HepG2 (cell line): ENCODE results near the gene MIF4GD. TPM values are rescaled to one million over a fixed set of nuclear protein-coding genes. Genes with fewer than 3 reads are reported as not detected.

Experiments
- AGO2 ChIP-seq: fragments of 200-400 bp; formaldehyde crosslinking; optimal IDR thresholded peaks from 2 replicates; pipeline ENCODE3; 2017; ENCODE audit warnings: mild to moderate bottlenecking, low read depth, low read length, moderate library complexity
- ATF2 ChIP-seq: sonication (generic); formaldehyde crosslinking; IDR thresholded peaks from 2 replicates; pipeline ENCODE4 v1.4.0; 2020; ENCODE audit warnings: missing genetic modification reagents
- CREBL2 ChIP-seq: sonication (generic); formaldehyde crosslinking; IDR thresholded peaks from 2 replicates; pipeline ENCODE4 v1.8.1; 2023; ENCODE audit warnings: missing genetic modification reagents, mild to moderate bottlenecking, borderline replicate concordance
- HNF4A ChIP-seq: sonication (generic); formaldehyde crosslinking; IDR thresholded peaks from 2 replicates; pipeline ENCODE4 v1.4.0; 2020; ENCODE audit warnings: missing genetic modification reagents
- KAT2B ChIP-seq: fragments of 150-350 bp; IDR thresholded peaks from 2 replicates; pipeline ENCODE4 v1.6.1; 2014; ENCODE audit warnings: low read depth, low read length, borderline replicate concordance
- KAT7 ChIP-seq: IDR thresholded peaks from 2 replicates; pipeline ENCODE4 v1.6.1; 2018; ENCODE audit warnings: borderline replicate concordance, missing compliant biosample characterization
- KDM3A ChIP-seq: IDR thresholded peaks from 2 replicates; pipeline ENCODE4 v1.6.1; 2018; ENCODE audit warnings: low read depth, missing compliant biosample characterization
- MIXL1 ChIP-seq: IDR thresholded peaks from 2 replicates; pipeline ENCODE4 v1.6.1; 2016
- PHF5A ChIP-seq: IDR thresholded peaks from one replicate; pipeline ENCODE4 v1.6.1; 2018; ENCODE audit warnings: low read depth, missing genetic modification reagents; ENCODE audit not compliant: unreplicated experiment
- RXRA ChIP-seq: sonication (generic); formaldehyde crosslinking; IDR thresholded peaks from 2 replicates; pipeline ENCODE4 v1.5.1; 2020; ENCODE audit warnings: missing genetic modification reagents
- SPEN ChIP-seq: sonication (generic); formaldehyde crosslinking; IDR thresholded peaks from 2 replicates; pipeline ENCODE4 v1.5.1; 2020; ENCODE audit warnings: low read depth, mild to moderate bottlenecking, missing genetic modification reagents
- TEF ChIP-seq: sonication (generic); formaldehyde crosslinking; IDR thresholded peaks from 2 replicates; pipeline ENCODE4 v1.5.0; 2020; ENCODE audit warnings: missing genetic modification reagents
- ZNF205 ChIP-seq: IDR thresholded peaks from 2 replicates; pipeline ENCODE4 v1.6.1; 2018; ENCODE audit warnings: missing biosample characterization, missing genetic modification reagents
- ZNF230 ChIP-seq: sonication (generic); formaldehyde crosslinking; IDR thresholded peaks from 2 replicates; pipeline ENCODE4 v1.4.0; 2020; ENCODE audit warnings: mild to moderate bottlenecking, missing genetic modification reagents
- ZNF337 ChIP-seq: sonication (generic); formaldehyde crosslinking; IDR thresholded peaks from 2 replicates; pipeline ENCODE4 v1.5.1; 2020; ENCODE audit warnings: missing genetic modification reagents, low read depth, mild to moderate bottlenecking, borderline replicate concordance
- ZNF34 ChIP-seq: sonication (generic); formaldehyde crosslinking; IDR thresholded peaks from 2 replicates; pipeline ENCODE4 v1.4.0; 2020; ENCODE audit warnings: mild to moderate bottlenecking, missing genetic modification reagents, borderline replicate concordance
- ZNF646 ChIP-seq: sonication (generic); formaldehyde crosslinking; IDR thresholded peaks from 2 replicates; pipeline ENCODE4 v1.9.0; 2021; ENCODE audit warnings: mild to moderate bottlenecking, missing genetic modification reagents
- ZSCAN20 ChIP-seq: sonication (generic); formaldehyde crosslinking; IDR thresholded peaks from 2 replicates; pipeline ENCODE4 v1.4.0; 2020; ENCODE audit warnings: missing genetic modification reagents, mild to moderate bottlenecking, borderline replicate concordance
- ZSCAN21 ChIP-seq: sonication (generic); formaldehyde crosslinking; IDR thresholded peaks from 2 replicates; pipeline ENCODE4 v1.8.0; 2022; ENCODE audit warnings: mild to moderate bottlenecking, missing genetic modification reagents, moderate library complexity, borderline replicate concordance
- ZSCAN22 ChIP-seq: sonication (generic); formaldehyde crosslinking; IDR thresholded peaks from 2 replicates; pipeline ENCODE4 v1.4.0; 2020; ENCODE audit warnings: mild to moderate bottlenecking, missing genetic modification reagents
- ZSCAN25 ChIP-seq: sonication (generic); formaldehyde crosslinking; IDR thresholded peaks from 2 replicates; pipeline ENCODE4 v1.8.0; 2022; ENCODE audit warnings: mild to moderate bottlenecking, missing genetic modification reagents
- polyA plus RNA-seq, 8 experiments: library from polyadenylated mRNA; depleted of rRNA in 3 of 8; stranded (reverse) in 7 of 8; unstranded in 1 of 8; fragments of >200 nt; fragmentation: Illumina TruSeq in 4 of 8; extraction: Trizol in 4 of 8; gene quantifications; 2 replicates each; pipeline versions ENCODE4 v1.2.1 to v1.2.3, GENCODE V29; 2011 to 2016; ENCODE audit warnings: low read depth in 4 of 8, missing spikeins in 1 of 8, mixed read lengths in 1 of 8; ENCODE audit not compliant: insufficient read depth in 1 of 8
- total RNA-seq, 5 experiments: library from RNA; depleted of rRNA; stranded (reverse); fragments of >200 nt; fragmentation: Illumina TruSeq; extraction: Trizol; gene quantifications; 2 replicates each; pipeline ENCODE4 v1.2.3, GENCODE V29; 2016; ENCODE audit warnings: low read depth in 1 of 5

MIF4GD gene
- total and polyA plus RNA-seq, 2 of the 13 experiments (the other 11 are each of a cell fraction or from before 2014, with no cell fraction given): 14.0 to 28.0 TPM

GRCh38 chr17:75308732-75309629, 38.0 kb upstream of the MIF4GD start (continued):
- TF ChIP-seq ATF2: peak; percentile 40; the same call in 1 of the 2 replicates
- TF ChIP-seq MIXL1 (CRISPR knock-in tag): peak; percentile 52; the same call in 1 of the 2 replicates
- peak; percentile 86 for TF ChIP-seq PHF5A
- TF ChIP-seq ZNF230 (CRISPR knock-in tag): peak; percentile 73; the same call in 1 of the 2 replicates
- peak; percentile 52; the same call in 1 of the 2 replicates for TF ChIP-seq CREBL2 (CRISPR knock-in tag)
- peak; percentile 87; the same call in 1 of the 2 replicates for TF ChIP-seq ZSCAN21
- TF ChIP-seq ZSCAN20 (CRISPR knock-in tag): no peak; the same call in 1 of the 2 replicates
- no peak for TF ChIP-seq ZNF34
- no peak for TF ChIP-seq KAT2B
- TF ChIP-seq RXRA: peak; percentile 96
- TF ChIP-seq AGO2: peak; percentile 35
- TF ChIP-seq TEF (CRISPR knock-in tag): no peak
- no peak for TF ChIP-seq ZNF646 (CRISPR knock-in tag)
- peak; percentile 54 for TF ChIP-seq ZNF205
- peak; percentile 98 for TF ChIP-seq HNF4A (CRISPR knock-in tag)
- peak; percentile 71; the same call in 1 of the 2 replicates for TF ChIP-seq ZSCAN25 (CRISPR knock-in tag)
- no peak for TF ChIP-seq ZNF337
- TF ChIP-seq KAT7 (CRISPR knock-in tag): peak; percentile 97
- peak; percentile 72; the same call in 1 of the 2 replicates for TF ChIP-seq KDM3A
- TF ChIP-seq ZSCAN22 (CRISPR knock-in tag): no peak
- TF ChIP-seq SPEN: peak; percentile 89
